Upper lobe of left lung (tissue), 6 donors: ENCODE measurements around the gene VWA7. TPM values are rescaled to one million over a fixed set of nuclear protein-coding genes. Genes with fewer than 3 reads are reported as not detected.

ENCODE experiments used
- ATAC-seq, 2 donors: fragments of 200-7000 bp; cut with Tn5 transposase; one replicate each; pipeline ENCODE4 v1.9.1; 2022; ENCODE audit warnings: mild to moderate bottlenecking in 2 of 2, moderate library complexity in 2 of 2; ENCODE audit not compliant: low FRiP score in 2 of 2
- DNase-seq, 2 donors: peaks; one replicate each; pipeline ENCODE4 v3.0.0-alpha.2; 2019 to 2020
- H3K27ac ChIP-seq, 4 donors: fragments of 200-600 bp; sonication (generic); one replicate each; pipeline ENCODE4 v1.5.1; 2016 to 2019
- H3K27me3 ChIP-seq, 4 donors: fragments of 200-600 bp; sonication (generic); one replicate each; pipeline ENCODE4 v1.5.1; 2017 to 2019
- H3K36me3 ChIP-seq, 4 donors: fragments of 200-600 bp; sonication (generic); one replicate each; pipeline ENCODE4 v1.5.1; 2016 to 2019
- H3K4me1 ChIP-seq, 4 donors: fragments of 200-600 bp; sonication (generic); one replicate each; pipeline ENCODE4 v1.5.1; 2018 to 2019
- H3K4me3 ChIP-seq, 4 donors: fragments of 200-600 bp; sonication (generic); one replicate each; pipeline ENCODE4 v1.5.1; 2017 to 2019; ENCODE audit warnings: mild to moderate bottlenecking in 2 of 4, moderate library complexity in 1 of 4
- H3K9me3 ChIP-seq, 4 donors: fragments of 200-600 bp; sonication (generic); one replicate each; pipeline ENCODE4 v1.5.1; 2018 to 2019
- EP300 ChIP-seq, 4 donors: sonication (generic); formaldehyde crosslinking; IDR thresholded peaks; one replicate each; pipeline ENCODE4 v1.5.1; 2017; ENCODE audit warnings: antibody characterized with exemption in 4 of 4, control low read depth in 2 of 4
- POLR2A ChIP-seq, 4 donors: fragments of 450-650 bp; IDR thresholded peaks; one replicate each; pipeline ENCODE4 v1.5.1; 2016 to 2017; ENCODE audit warnings: antibody characterized with exemption in 4 of 4, mild to moderate bottlenecking in 2 of 4
- POLR2AphosphoS5 ChIP-seq, 2 donors: sonication (generic); formaldehyde crosslinking; IDR thresholded peaks; one replicate each; pipeline ENCODE4 v1.5.1; 2017; ENCODE audit warnings: antibody characterized with exemption in 2 of 2
- WGBS, 2 donors: methylation state at CpG; one replicate each; pipeline ENCODE4 v1.1.5; 2017 to 2018; 5-methylcytosine and 5-hydroxymethylcytosine counted together
- total RNA-seq, 6 donors: library from RNA; depleted of rRNA in 4 of 6; stranded (reverse); fragments of >200 nt in 4 of 6; gene quantifications; one replicate each; pipeline versions ENCODE4 v1.1.0 to v1.2.1, GENCODE V29; 2016 to 2021
- TF ChIP-seq, protein P1 (sequence below), 6 experiments: fragments of 450-650 bp in 4 of 6; fragments of 200-600 bp in 2 of 6; sonication (generic) in 2 of 6; IDR thresholded peaks; one replicate each; pipeline ENCODE4 v1.5.1; 2016 to 2019; ENCODE audit warnings: antibody characterized with exemption in 6 of 6
- donor health status: DM: no; HTN: no; CAD: no; lungs with moderate emphysema.
- donor health status: DM: no; HTN: yes; CAD: no; lungs with severe emphysema.

VWA7 gene
- total RNA-seq, 6 donors from 2014 or later: 4.0 to 7.4 (median 6.6) TPM

GRCh38 chr6:31762356-31762755 is 14.8 kb downstream of the VWA7 start, which contains the start of gene SAPCD1:
Gene SAPCD1 (plus strand): TSS chr6:31762656. CDS start chr6:31763055, 399 bp downstream.
- WGBS, 2 donors: 83 to 86% methylated on average over 4 of the region's 4 CpGs
- ATAC-seq (no peak), DNase-seq (no peak)
- TF ChIP-seq, protein P1, sequence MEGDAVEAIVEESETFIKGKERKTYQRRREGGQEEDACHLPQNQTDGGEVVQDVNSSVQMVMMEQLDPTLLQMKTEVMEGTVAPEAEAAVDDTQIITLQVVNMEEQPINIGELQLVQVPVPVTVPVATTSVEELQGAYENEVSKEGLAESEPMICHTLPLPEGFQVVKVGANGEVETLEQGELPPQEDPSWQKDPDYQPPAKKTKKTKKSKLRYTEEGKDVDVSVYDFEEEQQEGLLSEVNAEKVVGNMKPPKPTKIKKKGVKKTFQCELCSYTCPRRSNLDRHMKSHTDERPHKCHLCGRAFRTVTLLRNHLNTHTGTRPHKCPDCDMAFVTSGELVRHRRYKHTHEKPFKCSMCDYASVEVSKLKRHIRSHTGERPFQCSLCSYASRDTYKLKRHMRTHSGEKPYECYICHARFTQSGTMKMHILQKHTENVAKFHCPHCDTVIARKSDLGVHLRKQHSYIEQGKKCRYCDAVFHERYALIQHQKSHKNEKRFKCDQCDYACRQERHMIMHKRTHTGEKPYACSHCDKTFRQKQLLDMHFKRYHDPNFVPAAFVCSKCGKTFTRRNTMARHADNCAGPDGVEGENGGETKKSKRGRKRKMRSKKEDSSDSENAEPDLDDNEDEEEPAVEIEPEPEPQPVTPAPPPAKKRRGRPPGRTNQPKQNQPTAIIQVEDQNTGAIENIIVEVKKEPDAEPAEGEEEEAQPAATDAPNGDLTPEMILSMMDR (IDR thresholded peaks at IDR 0.05): no peak
- TF ChIP-seq POLR2A (IDR thresholded peaks at IDR 0.05) (no peak), EP300 (IDR thresholded peaks at IDR 0.05) (no peak), POLR2AphosphoS5 (IDR thresholded peaks at IDR 0.05) (no peak)
- H3K4me3 ChIP-seq: no peak within 1 kb of the TSS
- no peaks in the 10 kb centered on the region for H3K36me3 ChIP-seq
- peaks cover 0 to 7% (median 6%) of the 10 kb centered on the region in 4 donors for H3K4me1 ChIP-seq
- peak within 1 kb of the TSS; percentile 9 to 57 (median 17) for H3K27ac ChIP-seq
- no peaks in the 10 kb centered on the region for H3K27me3 ChIP-seq
- H3K9me3 ChIP-seq: no peaks in the 10 kb centered on the region

DNA sequence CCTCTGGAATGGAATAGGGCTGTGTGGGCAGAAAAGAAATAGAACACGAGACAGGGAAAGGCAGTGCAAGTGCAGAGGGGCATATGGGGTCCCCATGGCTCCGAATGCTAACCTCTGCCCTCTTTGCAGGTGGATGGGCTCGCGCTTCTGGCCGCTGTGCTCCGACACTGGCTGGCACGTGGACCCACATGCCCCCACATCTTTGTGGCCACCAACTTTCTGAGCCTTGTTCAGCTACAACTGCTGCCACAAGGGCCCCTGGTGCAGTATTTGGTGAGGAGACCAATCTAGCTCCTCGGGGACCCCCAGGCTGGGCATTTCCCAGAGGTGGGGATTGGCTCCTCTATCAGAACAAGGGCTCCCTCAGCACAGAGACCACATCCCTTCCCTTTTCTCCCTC is 15.8 kb downstream of the VWA7 start:
- H3K4me3 ChIP-seq: no peak overlapping the region
- no peaks in the 10 kb centered on the region for H3K36me3 ChIP-seq
- ATAC-seq: no peak
- no peak for TF ChIP-seq EP300 (IDR thresholded peaks at IDR 0.05)
- no peak for TF ChIP-seq POLR2AphosphoS5 (IDR thresholded peaks at IDR 0.05)
- TF ChIP-seq, protein P1 (IDR thresholded peaks at IDR 0.05): no peak
- no peak for TF ChIP-seq POLR2A (IDR thresholded peaks at IDR 0.05)
- no peaks in the 10 kb centered on the region for H3K27me3 ChIP-seq
- WGBS, 2 donors: 92 to 94% methylated on average over 8 of the region's 8 CpGs
- no peak overlapping the region for H3K27ac ChIP-seq
- no peaks in the 10 kb centered on the region for H3K9me3 ChIP-seq
- peaks cover 0 to 7% (median 5%) of the 10 kb centered on the region in 4 donors for H3K4me1 ChIP-seq
- DNase-seq: no peak

GRCh38 chr6:31760790-31761189 is 16.3 kb downstream of the VWA7 start:
- H3K36me3 ChIP-seq: no peaks in the 10 kb centered on the region
- ATAC-seq: no peak

GRCh38 chr6:31758281-31758680 is 18.8 kb downstream of the VWA7 start:
- ATAC-seq (no peak), DNase-seq (no peak)
- H3K4me1 ChIP-seq: peaks cover 0 to 5% (median 1%) of the 10 kb centered on the region in 4 donors
- H3K27ac ChIP-seq: no peak overlapping the region
- H3K36me3 ChIP-seq: no peaks in the 10 kb centered on the region
- H3K4me3 ChIP-seq: no peak overlapping the region
- no peaks in the 10 kb centered on the region for H3K27me3 ChIP-seq
- 97 to 100% methylated on average over 2 of the region's 2 CpGs for WGBS, 2 donors
- TF ChIP-seq, protein P1 (IDR thresholded peaks at IDR 0.05): no peak
- TF ChIP-seq POLR2A (IDR thresholded peaks at IDR 0.05): no peak
- TF ChIP-seq POLR2AphosphoS5 (IDR thresholded peaks at IDR 0.05): no peak
- no peak for TF ChIP-seq EP300 (IDR thresholded peaks at IDR 0.05)
- H3K9me3 ChIP-seq: no peaks in the 10 kb centered on the region

More at GRCh38 chr6:31760790-31761189, 16.3 kb downstream of the VWA7 start:
- TF ChIP-seq POLR2AphosphoS5 (IDR thresholded peaks at IDR 0.05) (no peak), EP300 (IDR thresholded peaks at IDR 0.05) (no peak), POLR2A (IDR thresholded peaks at IDR 0.05) (no peak)
- TF ChIP-seq, protein P1 (IDR thresholded peaks at IDR 0.05): no peak
- DNase-seq: no peak
- H3K4me3 ChIP-seq: no peak overlapping the region
- H3K9me3 ChIP-seq: no peaks in the 10 kb centered on the region
- 95 to 96% methylated on average over 5 of the region's 5 CpGs for WGBS, 2 donors
- H3K27ac ChIP-seq: no peak overlapping the region
- H3K4me1 ChIP-seq: peaks cover 0 to 7% (median 3%) of the 10 kb centered on the region in 4 donors
- H3K27me3 ChIP-seq: no peaks in the 10 kb centered on the region

- Histone ChIP-seq H3K27me3 (no peaks in the 10 kb centered on the region), H3K9me3 (no peaks in the 10 kb centered on the region), H3K4me1 (no peaks in the 10 kb centered on the region), H3K27ac (no peak overlapping the region), H3K36me3 (no peaks in the 10 kb centered on the region), H3K4me3 (no peak overlapping the region)
- DNase-seq: no peak
- TF ChIP-seq EP300 (IDR thresholded peaks at IDR 0.05) (no peak), POLR2A (IDR thresholded peaks at IDR 0.05) (no peak), POLR2AphosphoS5 (IDR thresholded peaks at IDR 0.05) (no peak)
- TF ChIP-seq, protein P1 (IDR thresholded peaks at IDR 0.05): no peak
- 76 to 80% methylated on average over 8 of the region's 8 CpGs for WGBS, 2 donors
- no peak for ATAC-seq
Observed at GRCh38 chr6:31752739-31753319, 24.3 kb downstream of the VWA7 start.
